ENCODE data around the gene MFSD11. TPM values are rescaled to one million over a fixed set of nuclear protein-coding genes. Genes with fewer than 3 reads are reported as not detected.

MFSD11 gene
- total RNA-seq, 1 experiment from 2014 or later: 24.9 TPM

DNA sequence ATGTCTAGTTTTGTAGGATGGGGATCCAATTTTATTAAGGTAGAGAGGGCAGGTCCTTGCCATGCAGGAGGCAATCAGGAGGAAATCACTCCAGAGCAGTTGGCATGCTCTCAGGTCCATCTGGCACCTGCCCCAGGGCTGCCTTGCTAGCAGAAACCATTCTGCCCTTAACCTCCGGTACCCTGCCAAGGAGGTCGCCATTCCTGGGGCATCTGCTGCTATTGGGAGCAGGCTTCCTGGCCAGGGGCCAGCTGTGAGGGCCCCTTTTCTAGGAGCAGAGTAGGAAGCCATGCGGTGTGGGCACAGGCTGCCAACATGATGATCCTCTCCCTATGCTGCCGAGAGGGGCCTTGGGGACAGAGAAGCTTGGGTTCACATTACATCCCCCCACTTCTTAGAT, 82.6 kb downstream of the MFSD11 start:
- Histone ChIP-seq H3K9me2 (ENCODE audit: insufficient read depth) (no peaks in the 10 kb centered on the region), H3K9ac (ENCODE audit: low read length) (no peak overlapping the region), H3K4me1 (ENCODE audit: control insufficient read depth in 1 of 2, insufficient read depth in 2 of 2, low read length in 2 of 2) (peaks cover 2 to 8% of the 10 kb centered on the region in 2 experiments; a peak in 3 of 4 replicates), H3K27me3 (ENCODE audit: insufficient read depth, low read length) (peaks cover 4% of the 10 kb centered on the region; the same call in 1 of the 2 replicates), H3K9me3 (ENCODE audit: control insufficient read depth in 1 of 2, insufficient read depth in 1 of 2, low read depth in 1 of 2, low read length in 2 of 2) (no peaks in the 10 kb centered on the region), H3K4me3 (replicated peaks in 1 of 2; ENCODE audit: low read depth in 1 of 2, low read length in 2 of 2) (no peak overlapping the region), H3K36me3 (ENCODE audit: control insufficient read depth in 1 of 2, insufficient read depth in 2 of 2, low read length in 2 of 2) (no peaks in the 10 kb centered on the region), H2AFZ (ENCODE audit: low read depth, low read length, poor library complexity, severe bottlenecking) (no peak overlapping the region), H4K20me1 (ENCODE audit: insufficient read depth) (no peaks in the 10 kb centered on the region), H3K79me2 (ENCODE audit: insufficient read depth, low read length) (no peaks in the 10 kb centered on the region), H3K4me2 (ENCODE audit: low read length) (no peak overlapping the region), H3K27ac (ENCODE audit: low read depth, low read length) (no peak overlapping the region)
- ATAC-seq (no peak), DNase-seq (ENCODE audit: low read depth, low spot score) (no peak)
- no TSS peak for BruUV-seq (replicated peaks)
- no peak for TF ChIP-seq TCF7L2 (IDR thresholded peaks at IDR 0.05; ENCODE audit: borderline replicate concordance, extremely low read depth, insufficient read depth, insufficient read length)
- TF ChIP-seq RAD21 (IDR thresholded peaks at IDR 0.05; ENCODE audit: low read depth): no peak
- TF ChIP-seq EZH2 (IDR thresholded peaks at IDR 0.05): no peak
- no peak for TF ChIP-seq ZNF274 (IDR thresholded peaks at IDR 0.05; ENCODE audit: low read depth, low read length)
- TF ChIP-seq, protein P1, sequence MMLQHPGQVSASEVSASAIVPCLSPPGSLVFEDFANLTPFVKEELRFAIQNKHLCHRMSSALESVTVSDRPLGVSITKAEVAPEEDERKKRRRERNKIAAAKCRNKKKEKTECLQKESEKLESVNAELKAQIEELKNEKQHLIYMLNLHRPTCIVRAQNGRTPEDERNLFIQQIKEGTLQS (IDR thresholded peaks at IDR 0.05): no peak
- TF ChIP-seq, protein P2, sequence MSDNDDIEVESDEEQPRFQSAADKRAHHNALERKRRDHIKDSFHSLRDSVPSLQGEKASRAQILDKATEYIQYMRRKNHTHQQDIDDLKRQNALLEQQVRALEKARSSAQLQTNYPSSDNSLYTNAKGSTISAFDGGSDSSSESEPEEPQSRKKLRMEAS (IDR thresholded peaks at IDR 0.05): no peak
- TF ChIP-seq SP1 (IDR thresholded peaks at IDR 0.05; ENCODE audit: low read depth): no peak
- TF ChIP-seq, protein P3, sequence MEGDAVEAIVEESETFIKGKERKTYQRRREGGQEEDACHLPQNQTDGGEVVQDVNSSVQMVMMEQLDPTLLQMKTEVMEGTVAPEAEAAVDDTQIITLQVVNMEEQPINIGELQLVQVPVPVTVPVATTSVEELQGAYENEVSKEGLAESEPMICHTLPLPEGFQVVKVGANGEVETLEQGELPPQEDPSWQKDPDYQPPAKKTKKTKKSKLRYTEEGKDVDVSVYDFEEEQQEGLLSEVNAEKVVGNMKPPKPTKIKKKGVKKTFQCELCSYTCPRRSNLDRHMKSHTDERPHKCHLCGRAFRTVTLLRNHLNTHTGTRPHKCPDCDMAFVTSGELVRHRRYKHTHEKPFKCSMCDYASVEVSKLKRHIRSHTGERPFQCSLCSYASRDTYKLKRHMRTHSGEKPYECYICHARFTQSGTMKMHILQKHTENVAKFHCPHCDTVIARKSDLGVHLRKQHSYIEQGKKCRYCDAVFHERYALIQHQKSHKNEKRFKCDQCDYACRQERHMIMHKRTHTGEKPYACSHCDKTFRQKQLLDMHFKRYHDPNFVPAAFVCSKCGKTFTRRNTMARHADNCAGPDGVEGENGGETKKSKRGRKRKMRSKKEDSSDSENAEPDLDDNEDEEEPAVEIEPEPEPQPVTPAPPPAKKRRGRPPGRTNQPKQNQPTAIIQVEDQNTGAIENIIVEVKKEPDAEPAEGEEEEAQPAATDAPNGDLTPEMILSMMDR (IDR thresholded peaks at IDR 0.05 in 2 of 3, conservative IDR thresholded peaks at IDR 0.05 in 1 of 3; ENCODE audit: borderline replicate concordance in 1 of 3, insufficient read depth in 1 of 3, low read depth in 2 of 3, low read length in 2 of 3): no peak
- TF ChIP-seq EGR1 (IDR thresholded peaks at IDR 0.05; ENCODE audit: low read depth): no peak
- no peak for TF ChIP-seq JUND (IDR thresholded peaks at IDR 0.05)
- TF ChIP-seq YY1 (IDR thresholded peaks at IDR 0.05; ENCODE audit: extremely low read depth, insufficient replicate concordance, low read depth, low read length): no peak
- TF ChIP-seq ELF1 (IDR thresholded peaks at IDR 0.05; ENCODE audit: borderline replicate concordance, low read depth): no peak
- TF ChIP-seq POLR2A (IDR thresholded peaks at IDR 0.05; ENCODE audit: borderline replicate concordance, extremely low read depth, insufficient read depth, insufficient read length): no peak
- TF ChIP-seq POLR2AphosphoS5 (IDR thresholded peaks at IDR 0.05; ENCODE audit: low read depth, low read length): no peak
- ChIA-PET CTCF (no interaction called here), POLR2A (no interaction called here), RAD21 (ENCODE audit: low non-redundant PET in 1 of 2, low total read pairs in 2 of 2, uncharacterized antibody in 2 of 2, unreplicated experiment in 2 of 2) (no interaction called here)
- intact Hi-C loops (cut with micrococcal nuclease): no loop called here

Data from HCT116 (cell line).